Stimulated activated CD4-positive, alpha-beta T cell treated with anti-CD3 and anti-CD28 coated beads, TNF-alpha, amount 100 ng/mL, for 1 hour (primary cell): Measurements from ENCODE around the gene OR52B4.
"Not testable (repeated sequence)": the region's sequence is repeated elsewhere in the genome, so short reads cannot be mapped to it uniquely, and the experiment has no call there.

Source experiments
- DNase-seq, 3 donors: peaks; one replicate each; pipeline ENCODE4 v3.0.0-alpha.2; 2020; ENCODE audit warnings: low read depth in 3 of 3, low spot score in 1 of 3

Gene OR52B4

DNA sequence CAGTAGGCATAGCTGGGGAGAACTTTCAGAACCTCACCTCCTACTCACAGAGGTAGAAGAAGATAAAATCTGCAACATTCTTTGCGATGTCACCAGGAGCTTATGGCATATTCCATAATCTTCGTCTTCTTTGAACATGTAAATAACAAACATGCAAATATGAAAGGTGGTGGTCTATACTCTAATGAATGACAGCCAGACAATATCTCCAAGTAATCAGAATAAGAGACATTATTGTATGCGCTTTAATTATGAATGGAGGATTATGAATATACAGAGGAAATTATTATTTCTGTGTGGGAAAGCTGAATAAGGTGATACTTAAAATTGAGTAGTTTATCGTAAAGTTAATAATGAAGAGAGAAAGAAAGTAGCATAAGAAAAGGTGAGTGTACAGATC, at the start of gene OR52B4:
Gene OR52B4 (minus strand): TSS at position 101 of the 400 bp plus-strand sequence. CDS start 91 bp downstream, at position 10.
- no peak for DNase-seq

DNA sequence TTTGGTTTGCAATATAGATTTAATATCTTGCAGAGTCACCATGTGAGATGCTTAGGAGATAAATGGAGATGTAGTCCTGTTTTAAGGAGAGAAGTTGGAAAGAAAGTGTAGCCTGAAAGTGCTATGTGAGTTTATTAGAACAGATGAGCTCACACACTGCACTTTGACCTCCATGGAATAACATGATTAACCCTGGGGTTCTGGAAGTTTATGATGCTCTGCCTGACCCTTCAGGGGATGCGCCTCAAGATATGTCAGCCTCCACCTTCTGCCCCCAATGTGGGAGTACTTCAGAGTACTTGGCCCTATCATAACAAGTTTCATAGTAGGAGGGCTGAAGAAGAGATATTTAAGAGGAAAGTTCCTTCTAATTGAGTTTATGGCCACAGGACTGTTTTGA, 48.6 kb upstream of the OR52B4 start:
- no peak for DNase-seq

DNA sequence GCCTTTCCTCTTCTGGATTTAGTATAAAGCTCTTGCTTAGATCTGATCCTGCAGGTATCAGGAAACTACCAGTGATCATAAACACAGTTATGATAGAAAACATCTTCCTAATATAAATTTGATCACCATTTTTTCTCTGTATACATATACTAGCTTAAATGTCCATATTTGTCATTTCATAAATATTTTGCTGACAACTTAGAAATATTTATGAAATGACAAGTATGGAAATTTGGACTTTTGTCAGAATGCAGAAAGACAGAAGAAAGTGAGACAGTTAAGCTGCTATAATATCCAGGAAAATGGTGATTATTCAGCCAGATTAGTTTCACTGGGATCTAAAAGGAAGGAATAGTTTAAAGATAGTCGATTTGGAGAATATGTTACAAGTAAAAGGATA, 48.1 kb upstream of the OR52B4 start:
- no peak for DNase-seq

DNA sequence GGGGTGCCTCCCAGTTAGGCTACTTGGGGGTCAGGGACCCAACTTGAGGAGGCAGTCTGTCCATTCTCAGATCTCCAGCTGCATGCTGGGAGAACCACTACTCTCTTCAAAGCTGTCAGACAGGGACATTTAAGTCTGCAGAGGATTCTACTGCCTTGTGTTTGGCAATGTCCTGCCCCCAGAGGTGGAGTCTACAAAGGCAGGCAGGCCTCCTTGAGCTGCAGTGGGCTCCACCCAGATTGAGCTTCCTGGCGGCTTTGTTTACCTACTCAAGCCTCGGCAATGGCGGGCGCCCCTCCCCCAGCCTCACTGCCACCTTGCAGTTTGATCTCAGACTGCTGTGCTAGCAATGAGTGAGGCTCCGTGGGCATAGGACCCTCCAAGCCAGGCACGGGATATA, 38.0 kb upstream of the OR52B4 start:
- not testable (repeated sequence) for DNase-seq

DNA sequence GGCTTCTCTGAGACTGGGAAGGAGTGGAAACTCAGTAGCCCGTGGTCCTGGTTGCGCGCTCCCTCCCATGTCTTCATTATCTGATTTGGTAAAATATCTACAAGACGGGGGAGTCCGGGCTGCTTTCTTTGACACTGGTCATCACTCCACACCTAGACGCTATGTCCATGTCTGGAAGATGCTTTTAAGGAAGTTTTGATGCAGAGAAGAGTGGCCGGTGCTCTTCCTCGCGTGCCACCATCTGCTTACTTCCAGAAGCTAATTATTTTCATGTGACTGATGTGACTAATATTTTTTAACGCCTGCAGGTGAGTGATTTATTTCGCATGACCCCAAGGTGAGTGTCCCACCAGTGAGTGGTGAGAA, 25.7 kb upstream of the OR52B4 start:
- DNase-seq: no peak

DNA sequence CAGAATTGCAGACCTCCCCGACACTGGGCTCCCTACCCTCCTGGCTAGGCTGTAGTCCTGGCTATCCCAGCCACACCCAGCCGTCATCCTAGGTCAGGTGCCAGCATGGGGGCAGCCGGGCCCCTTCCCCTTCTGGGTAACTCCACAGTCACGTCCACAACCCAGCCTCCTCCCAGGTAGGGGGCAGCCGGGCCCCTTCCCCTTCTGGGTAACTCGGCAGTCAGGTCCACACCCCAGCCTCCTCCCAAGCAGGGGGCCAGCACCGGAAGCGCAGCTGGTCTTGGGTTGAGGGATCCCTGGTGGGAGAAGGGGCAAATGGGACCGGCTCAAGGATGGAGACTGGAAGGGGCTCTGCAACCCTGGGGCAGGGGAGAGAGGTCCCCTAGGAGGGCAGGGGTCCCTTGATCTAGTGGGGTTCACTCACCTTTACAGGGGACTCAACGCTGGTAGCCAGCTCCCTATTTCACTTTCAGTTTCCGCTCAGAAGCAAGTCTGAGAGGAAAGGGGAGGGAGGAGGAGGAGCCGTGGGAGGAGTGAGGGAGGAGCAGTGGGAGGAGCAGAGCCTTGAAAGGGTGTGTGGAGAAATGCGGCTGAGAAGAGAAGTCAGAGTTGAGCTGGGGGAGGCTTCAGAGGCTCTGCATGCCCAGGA, 25.1 kb upstream of the OR52B4 start, which contains the start of gene TRIM21:
Gene TRIM21 (minus strand): TSS at position 494 of the 649 bp plus-strand sequence. CDS start 3,293 bp downstream, outside the sequence.
- peak; percentile 53 to 84 (median 67) for DNase-seq

DNA sequence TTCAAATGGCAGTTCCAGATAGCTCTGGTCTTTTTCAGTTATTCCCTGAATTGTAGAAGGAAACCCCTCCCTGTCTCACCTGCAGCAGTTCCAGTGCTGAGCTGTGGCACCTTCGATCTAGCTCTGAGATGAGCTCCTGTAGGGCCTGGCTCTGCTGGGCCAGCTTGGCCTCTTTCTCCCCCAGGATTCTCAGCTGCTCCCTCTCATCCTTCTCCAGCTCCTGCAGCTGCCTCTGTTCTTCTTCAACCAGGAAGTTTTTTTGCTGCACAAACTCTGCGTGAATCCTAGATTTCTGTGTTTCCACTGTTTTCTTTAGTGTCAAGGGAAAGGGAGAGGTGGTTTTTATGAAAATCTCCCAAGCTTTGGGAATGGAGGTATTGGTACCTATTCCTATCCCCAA, 20.0 kb upstream of the OR52B4 start:
- no peak for DNase-seq

DNA sequence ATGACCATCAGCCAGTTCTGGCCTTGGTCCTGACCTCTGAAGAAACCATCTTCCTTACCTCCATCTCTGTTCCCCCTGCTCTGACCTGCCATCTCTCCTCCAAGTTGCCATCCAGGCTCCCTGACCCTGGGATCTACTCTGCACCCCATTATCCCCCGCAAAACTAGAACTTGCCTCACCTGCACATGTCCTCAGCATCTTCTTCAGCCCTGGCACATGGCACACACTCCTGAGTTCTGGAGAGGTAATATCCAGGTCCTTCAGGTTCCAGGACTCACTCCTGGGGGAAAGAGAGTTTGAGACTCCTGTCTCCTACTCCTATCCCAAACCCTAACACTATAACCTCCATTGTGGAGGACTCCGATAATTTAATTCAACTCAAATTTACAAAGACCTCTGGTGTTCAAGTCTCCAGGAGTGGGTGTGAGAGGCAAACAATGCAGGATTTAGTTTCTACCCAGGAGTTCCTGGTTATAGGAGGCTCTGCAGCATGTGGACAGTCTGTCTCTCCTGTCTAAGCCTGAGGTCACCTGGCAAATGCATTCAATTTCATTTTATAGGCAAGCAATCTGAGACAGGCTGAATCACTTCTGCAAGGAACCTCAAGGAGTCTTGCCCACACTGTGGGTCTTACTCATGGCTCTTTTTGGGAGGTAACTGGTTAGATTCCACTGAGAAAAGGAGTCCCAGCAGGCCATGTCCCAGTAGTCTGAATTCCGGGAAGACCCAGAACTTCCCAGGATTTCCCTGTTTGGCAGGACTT, 18.0 kb upstream of the OR52B4 start:
- no peak for DNase-seq

DNA sequence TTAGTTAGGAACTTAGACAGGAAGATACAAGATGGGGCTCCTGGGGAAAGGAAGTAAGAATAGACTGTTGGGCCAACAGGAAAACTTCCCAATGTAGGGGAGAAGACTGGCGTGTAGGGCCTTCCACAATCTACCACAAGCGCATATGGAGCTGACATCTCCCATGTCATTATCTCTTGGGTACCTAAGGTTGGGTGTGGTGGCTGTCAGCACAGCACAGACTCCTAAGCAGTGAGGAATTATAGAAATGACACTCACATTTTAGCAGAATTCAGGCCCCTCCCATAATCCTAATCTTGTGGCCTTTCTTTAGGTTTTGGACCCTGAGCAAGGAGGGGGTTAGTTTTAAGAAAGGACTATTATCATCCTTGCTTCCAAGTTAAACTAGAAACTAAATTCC, 13.7 kb upstream of the OR52B4 start:
- DNase-seq: no peak

DNA sequence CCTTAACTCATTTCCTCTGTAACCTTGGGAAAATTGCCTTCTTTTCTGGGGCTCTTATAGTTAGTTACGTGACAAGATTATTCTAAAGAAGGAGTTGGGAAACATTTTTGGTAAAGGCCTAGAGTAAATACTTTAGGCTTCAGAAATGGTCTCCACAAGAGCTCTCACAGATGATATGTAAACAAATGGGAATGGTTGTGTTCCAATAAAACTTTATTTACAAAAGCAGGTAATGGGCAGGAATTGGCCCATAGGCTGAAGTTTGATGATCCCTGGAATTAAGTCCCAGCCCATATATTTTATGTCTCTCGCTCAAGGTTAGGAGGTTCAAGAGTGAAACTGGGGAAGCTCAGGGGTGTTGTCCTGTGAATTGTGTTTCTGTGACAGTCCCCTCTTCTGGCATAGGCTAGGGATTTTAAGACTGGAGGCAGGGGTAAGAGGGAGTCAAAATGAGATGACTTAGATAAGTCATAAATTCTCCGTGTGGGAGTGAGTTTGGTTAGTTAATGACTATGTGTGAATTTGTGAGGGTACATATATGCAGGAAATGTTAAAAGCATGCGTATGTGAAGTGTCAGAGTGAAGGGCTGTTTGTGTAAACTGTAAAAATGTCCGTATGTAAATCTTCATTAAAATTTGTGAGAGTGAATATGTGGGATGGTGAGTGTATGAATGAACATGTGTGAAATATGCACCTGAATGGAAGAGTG, 7.4 kb upstream of the OR52B4 start:
- DNase-seq: no peak

DNA sequence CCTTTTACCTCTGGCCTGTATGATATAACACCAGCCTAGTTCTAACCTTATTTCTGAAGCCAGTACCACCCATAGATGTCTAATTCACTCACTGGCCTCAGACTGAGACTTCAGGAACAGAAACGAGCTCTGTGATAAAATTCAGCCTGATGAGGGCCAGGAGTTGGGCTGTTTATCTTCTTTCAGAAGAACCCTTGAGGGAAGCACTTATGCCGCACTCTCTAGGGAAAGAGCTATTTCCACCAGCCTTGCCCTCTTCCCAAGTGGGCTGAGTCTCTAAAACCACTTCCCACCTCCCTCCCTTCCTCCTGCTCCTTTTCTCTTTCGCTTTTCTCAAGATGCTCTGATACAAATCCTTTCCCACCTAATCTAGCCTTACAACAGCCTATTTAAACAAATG, 2.0 kb upstream of the OR52B4 start:
- no peak for DNase-seq

DNA sequence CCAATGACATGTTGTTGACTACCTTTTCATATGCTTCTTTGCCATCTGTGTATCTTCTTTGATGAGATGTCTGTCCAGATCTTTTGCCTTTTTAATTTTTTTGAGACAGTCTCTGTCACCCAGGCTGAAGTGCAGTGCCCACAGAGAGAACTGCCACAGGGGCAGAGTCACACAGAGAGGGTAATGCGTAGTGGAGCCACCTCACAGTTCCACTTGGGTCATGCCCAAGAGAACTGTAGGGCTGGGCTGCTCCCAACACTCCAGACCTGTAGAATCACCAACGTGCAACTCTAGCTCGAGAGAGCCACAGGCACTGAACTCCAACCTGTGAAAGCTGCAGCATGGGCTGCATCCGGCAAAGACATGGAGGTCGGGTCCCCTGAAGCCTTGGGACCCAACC, 20.0 kb downstream of the OR52B4 start:
- DNase-seq: not testable (repeated sequence)

DNA sequence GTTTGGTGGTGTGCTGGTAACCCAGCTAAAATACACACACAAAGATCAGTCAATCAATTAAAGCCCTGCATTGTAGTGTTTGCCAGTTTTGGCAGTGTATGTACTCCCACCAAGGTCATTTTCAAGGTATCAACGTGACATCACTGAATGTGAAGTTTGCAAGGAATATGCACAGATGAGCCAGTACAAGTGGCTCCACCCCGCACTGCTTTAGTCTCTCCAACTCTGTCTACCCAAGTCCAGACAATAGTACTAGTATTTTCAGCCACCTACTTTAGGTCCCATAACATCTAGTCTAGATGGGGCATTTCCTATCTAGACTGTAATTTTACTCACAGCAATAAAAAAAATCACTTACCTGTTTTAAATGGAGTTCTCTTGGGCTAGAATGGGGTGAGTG, 22.8 kb downstream of the OR52B4 start:
- DNase-seq: not testable (repeated sequence)

DNA sequence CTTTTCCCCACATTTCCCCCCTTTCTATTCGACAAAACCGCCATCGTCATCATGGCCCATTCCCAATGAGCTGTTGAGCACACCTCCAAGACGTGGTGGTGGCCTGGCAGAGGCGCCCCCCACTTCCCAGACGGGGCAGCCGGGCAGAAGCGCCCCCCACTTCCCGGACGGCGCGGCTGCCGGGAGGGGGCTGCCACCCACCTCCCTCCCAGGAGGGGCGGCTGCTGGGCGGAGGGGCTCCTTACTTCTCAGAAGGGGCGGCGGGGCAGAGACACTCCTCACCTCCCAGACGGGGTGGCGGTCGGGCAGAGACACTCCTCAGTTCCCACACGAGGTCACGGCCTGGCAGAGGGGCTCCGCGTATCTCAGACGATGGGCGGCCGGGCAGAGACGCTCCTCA, 33.8 kb downstream of the OR52B4 start:
- DNase-seq: not testable (repeated sequence)
